Measurements from ENCODE around the gene AP2M1.

The AP2M1 gene

GRCh38 chr3:184188080-184188479 lies 13.4 kb downstream of the AP2M1 start:
- Histone ChIP-seq H3K9me3 (replicated peaks in 1 of 11) (no peaks in the 10 kb centered on the region), H3K27me3 (no peaks in the 10 kb centered on the region), H3K4me3 (peak overlapping the region in 2 of 10 experiments; percentile 97 to 98; a peak in 1 of 20 replicates), H3K4me2 (peak overlapping the region in 9 of 11 experiments; percentile 93 to 100 (median 96); a peak in 14 of 22 replicates), H3K9ac (peak overlapping the region in 3 of 11 experiments; percentile 89 to 92 (median 92); a peak in 4 of 22 replicates), H3K4me1 (peaks cover 22 to 49% (median 30%) of the 10 kb centered on the region in 10 experiments), H3K27ac (no peak overlapping the region), H3K36me3 (peaks cover 72 to 80% (median 76%) of the 10 kb centered on the region in 11 experiments), H4K20me1 (peaks cover 22 to 66% (median 50%) of the 10 kb centered on the region in 11 experiments; a peak in 21 of 22 replicates)
- TF ChIP-seq Cebpa-rat (IDR thresholded peaks at IDR 0.05): no peak

DNA sequence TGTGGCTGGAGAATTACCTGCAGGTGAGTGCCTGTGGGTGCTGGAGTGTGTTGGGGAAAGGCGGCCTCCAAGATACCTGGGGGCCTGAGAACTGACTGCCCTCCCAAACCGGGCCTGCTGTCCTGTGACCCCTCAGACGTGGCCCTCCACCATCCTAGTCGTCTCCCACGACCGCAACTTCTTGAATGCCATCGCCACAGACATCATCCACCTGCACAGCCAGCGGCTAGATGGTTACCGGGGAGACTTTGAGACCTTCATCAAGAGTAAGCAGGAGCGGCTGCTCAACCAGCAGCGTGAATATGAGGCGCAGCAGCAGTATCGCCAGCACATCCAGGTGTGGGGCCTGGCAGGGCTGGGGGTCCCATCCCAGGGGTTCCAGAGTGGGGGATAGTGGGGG lies 14.8 kb downstream of the AP2M1 start:
- no peak overlapping the region for H3K27ac ChIP-seq
- peaks cover 27 to 77% (median 60%) of the 10 kb centered on the region in 11 experiments; a peak in 21 of 22 replicates for H4K20me1 ChIP-seq
- peak overlapping the region in 1 of 11 experiments; percentile 0; a peak in 1 of 22 replicates for H3K9ac ChIP-seq
- H3K36me3 ChIP-seq: peaks cover 72 to 80% (median 76%) of the 10 kb centered on the region in 11 experiments
- no peak overlapping the region for H3K4me3 ChIP-seq
- no peak for TF ChIP-seq Cebpa-rat (IDR thresholded peaks at IDR 0.05)
- no peaks in the 10 kb centered on the region for H3K27me3 ChIP-seq
- H3K9me3 ChIP-seq (replicated peaks in 1 of 11): no peaks in the 10 kb centered on the region
- no peak overlapping the region for H3K4me2 ChIP-seq
- peaks cover 22 to 36% (median 29%) of the 10 kb centered on the region in 10 experiments for H3K4me1 ChIP-seq

DNA sequence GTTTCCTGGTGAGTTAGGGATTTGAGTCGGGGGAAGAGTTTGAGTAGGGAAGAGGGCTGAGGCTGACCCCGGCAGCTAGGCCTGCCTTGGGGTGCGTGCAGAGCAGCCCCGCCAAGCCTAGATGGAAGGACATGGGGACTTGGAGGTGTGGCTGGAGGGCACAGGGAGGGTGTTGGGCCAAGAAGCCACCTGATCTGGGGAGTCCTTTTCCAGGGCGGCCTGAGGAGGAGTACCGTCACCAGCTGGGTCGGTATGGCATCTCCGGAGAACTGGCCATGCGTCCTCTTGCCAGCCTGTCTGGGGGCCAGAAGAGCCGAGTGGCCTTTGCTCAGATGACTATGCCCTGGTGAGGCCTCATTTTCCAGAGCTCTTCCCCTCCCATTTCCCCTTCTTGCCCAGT lies 18.2 kb downstream of the AP2M1 start:
- peaks cover under 1 to 11% (median 6%) of the 10 kb centered on the region in 10 experiments; a peak in 13 of 20 replicates for H3K4me1 ChIP-seq
- H3K36me3 ChIP-seq: peaks cover 77 to 90% (median 87%) of the 10 kb centered on the region in 11 experiments
- TF ChIP-seq Cebpa-rat (IDR thresholded peaks at IDR 0.05): no peak

DNA sequence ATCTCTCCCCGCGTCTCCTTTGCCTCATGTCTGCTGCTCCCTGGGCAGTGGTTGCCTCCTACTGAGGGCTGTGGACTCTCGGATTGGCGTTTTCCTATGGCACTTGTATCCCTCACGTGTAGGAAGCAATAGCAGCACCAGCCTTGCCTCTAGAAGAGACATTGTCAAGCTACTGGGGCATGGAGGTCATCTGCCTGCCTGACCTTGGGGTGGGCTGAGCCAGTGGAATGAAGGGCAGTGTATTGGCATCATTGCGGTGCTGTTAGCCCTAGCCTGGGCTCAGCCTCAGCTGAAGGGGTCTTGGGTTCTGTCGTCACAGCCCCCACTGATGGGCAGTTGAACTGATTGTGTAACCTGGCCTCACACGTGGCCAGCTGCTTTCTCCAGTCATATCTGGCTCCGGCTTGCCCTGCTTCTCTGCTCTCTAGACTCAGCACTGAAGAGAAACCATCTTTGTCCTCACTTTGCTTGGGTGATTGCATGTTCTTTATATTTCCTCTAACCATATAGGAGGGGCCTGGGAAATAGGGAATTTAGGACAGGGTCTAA lies 19.4 kb downstream of the AP2M1 start:
- Histone ChIP-seq H3K4me2 (no peak overlapping the region), H4K20me1 (peaks cover 5 to 73% (median 39%) of the 10 kb centered on the region in 11 experiments; a peak in 20 of 22 replicates), H3K36me3 (peaks cover 65 to 78% (median 75%) of the 10 kb centered on the region in 11 experiments), H3K27me3 (no peaks in the 10 kb centered on the region), H3K27ac (no peak overlapping the region), H3K9me3 (replicated peaks in 1 of 11) (no peaks in the 10 kb centered on the region), H3K4me3 (no peak overlapping the region), H3K9ac (no peak overlapping the region), H3K4me1 (no peaks in the 10 kb centered on the region; a peak in 1 of 20 replicates)
- no peak for TF ChIP-seq Cebpa-rat (IDR thresholded peaks at IDR 0.05)

More for the DNA sequence above, 18.2 kb downstream of the AP2M1 start:
- no peaks in the 10 kb centered on the region for H3K27me3 ChIP-seq
- H3K9me3 ChIP-seq (replicated peaks in 1 of 11): no peaks in the 10 kb centered on the region
- no peak overlapping the region for H3K27ac ChIP-seq
- no peak overlapping the region for H3K9ac ChIP-seq
- peaks cover 16 to 84% (median 51%) of the 10 kb centered on the region in 11 experiments; a peak in 20 of 22 replicates for H4K20me1 ChIP-seq
- H3K4me2 ChIP-seq: no peak overlapping the region
- no peak overlapping the region for H3K4me3 ChIP-seq

GRCh38 chr3:184196536-184196935 lies 21.9 kb downstream of the AP2M1 start:
- Histone ChIP-seq H3K9ac (no peak overlapping the region), H3K27ac (no peak overlapping the region), H3K36me3 (peaks cover 40 to 53% (median 50%) of the 10 kb centered on the region in 11 experiments)

DNA sequence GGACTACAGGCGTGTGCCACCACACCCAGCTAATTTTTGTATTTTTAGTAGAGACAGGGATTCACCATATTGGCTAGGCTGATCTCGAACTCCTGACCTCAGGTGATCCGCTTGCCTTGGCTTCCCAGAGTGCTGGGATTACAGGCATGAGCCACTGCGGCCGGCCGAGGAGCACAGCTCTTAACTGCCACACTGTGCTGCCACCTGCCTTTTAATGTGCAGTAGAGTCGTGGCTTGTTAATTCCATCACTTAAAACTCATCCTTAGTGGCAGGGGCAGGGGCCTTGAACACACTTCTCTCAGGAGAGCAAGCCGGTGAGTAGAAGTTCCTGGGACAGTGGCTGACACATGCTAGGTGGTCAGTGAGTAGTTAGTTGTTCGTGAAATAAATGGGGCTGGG lies 23.9 kb downstream of the AP2M1 start:
- H4K20me1 ChIP-seq: peaks cover 0 to 30% (median 15%) of the 10 kb centered on the region in 11 experiments; a peak in 14 of 22 replicates
- H3K4me3 ChIP-seq: no peak overlapping the region
- H3K4me1 ChIP-seq: no peaks in the 10 kb centered on the region
- no peak for TF ChIP-seq Cebpa-rat (IDR thresholded peaks at IDR 0.05)
- H3K9me3 ChIP-seq (replicated peaks in 1 of 11): no peaks in the 10 kb centered on the region
- peaks cover 21 to 34% (median 31%) of the 10 kb centered on the region in 11 experiments for H3K36me3 ChIP-seq
- no peak overlapping the region for H3K4me2 ChIP-seq
- no peaks in the 10 kb centered on the region for H3K27me3 ChIP-seq
- H3K27ac ChIP-seq: no peak overlapping the region
- H3K9ac ChIP-seq: no peak overlapping the region

More at GRCh38 chr3:184196536-184196935, 21.9 kb downstream of the AP2M1 start:
- H3K27me3 ChIP-seq: no peaks in the 10 kb centered on the region
- no peaks in the 10 kb centered on the region for H3K9me3 ChIP-seq (replicated peaks in 1 of 11)
- no peaks in the 10 kb centered on the region for H3K4me1 ChIP-seq
- peaks cover 0 to 50% (median 22%) of the 10 kb centered on the region in 11 experiments; a peak in 14 of 22 replicates for H4K20me1 ChIP-seq
- no peak for TF ChIP-seq Cebpa-rat (IDR thresholded peaks at IDR 0.05)
- no peak overlapping the region for H3K4me3 ChIP-seq
- no peak overlapping the region for H3K4me2 ChIP-seq

GRCh38 chr3:184200825-184201224 lies 26.2 kb downstream of the AP2M1 start:
- Histone ChIP-seq H3K4me1 (no peaks in the 10 kb centered on the region), H3K9me3 (replicated peaks in 1 of 11) (no peaks in the 10 kb centered on the region), H3K4me3 (no peak overlapping the region), H3K36me3 (peaks cover 0 to 10% (median 8%) of the 10 kb centered on the region in 11 experiments; a peak in 17 of 22 replicates), H3K9ac (no peak overlapping the region), H3K27ac (no peak overlapping the region), H3K27me3 (no peaks in the 10 kb centered on the region), H3K4me2 (no peak overlapping the region), H4K20me1 (peaks cover 0 to 10% (median 3%) of the 10 kb centered on the region in 11 experiments; a peak in 7 of 22 replicates)
- no peak for TF ChIP-seq Cebpa-rat (IDR thresholded peaks at IDR 0.05)

- Histone ChIP-seq H3K9me3 (replicated peaks in 1 of 11) (no peaks in the 10 kb centered on the region), H3K4me1 (0 out of 20 replicates have a peak, but pooled peaks cover 0 to 3% (median 0%) of the 10 kb centered on the region in 10 experiments), H3K27ac (no peak overlapping the region), H3K9ac (no peak overlapping the region), H3K36me3 (no peaks in the 10 kb centered on the region), H3K27me3 (no peaks in the 10 kb centered on the region), H4K20me1 (no peaks in the 10 kb centered on the region), H3K4me3 (no peak overlapping the region), H3K4me2 (no peak overlapping the region)
- TF ChIP-seq Cebpa-rat (IDR thresholded peaks at IDR 0.05): no peak
These were observed 28.9 kb downstream of the AP2M1 start for GRCh38 chr3:184203526-184203925.

DNA sequence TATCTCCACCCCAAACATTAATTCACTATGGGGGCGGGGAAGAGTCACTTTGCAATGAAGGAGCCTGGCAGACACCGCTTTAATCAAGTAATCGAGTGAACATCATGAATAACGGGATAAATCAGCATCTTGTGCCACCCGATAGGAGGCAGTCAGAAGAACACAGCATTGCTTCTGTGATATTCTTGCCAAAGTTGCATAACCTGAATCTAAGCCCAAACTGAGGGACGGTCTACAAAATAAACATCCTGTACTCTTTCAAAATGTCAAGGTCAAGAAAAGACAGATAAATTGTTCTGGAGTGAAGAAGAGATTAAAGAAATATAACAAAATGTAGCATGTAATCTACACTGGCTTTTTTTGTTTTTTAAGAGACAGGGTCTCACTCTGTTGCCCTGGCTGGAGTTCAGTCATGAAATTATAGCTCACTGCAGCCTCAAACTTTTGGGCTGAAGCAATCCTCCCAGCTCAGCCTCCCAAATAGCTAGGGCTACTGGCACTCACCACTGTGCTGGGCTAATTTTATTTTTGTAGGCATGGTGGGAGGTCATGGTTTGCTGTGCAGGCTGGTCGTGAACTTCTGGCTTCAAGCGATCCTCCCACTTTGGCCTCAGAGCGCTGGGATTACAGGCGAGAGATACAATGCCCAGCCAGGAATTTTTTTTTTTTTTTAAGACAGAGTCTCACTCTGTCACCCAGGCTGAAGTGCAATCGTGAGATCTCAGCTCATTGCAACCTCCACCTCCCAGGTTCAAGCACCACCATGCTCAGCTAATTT lies 34.7 kb downstream of the AP2M1 start:
- H3K4me2 ChIP-seq: no peak overlapping the region
- H3K27me3 ChIP-seq: no peaks in the 10 kb centered on the region
- no peak overlapping the region for H3K9ac ChIP-seq
- no peaks in the 10 kb centered on the region for H3K36me3 ChIP-seq
- H3K27ac ChIP-seq: no peak overlapping the region
- no peaks in the 10 kb centered on the region for H3K9me3 ChIP-seq (replicated peaks in 1 of 11)
- no peak for TF ChIP-seq Cebpa-rat (IDR thresholded peaks at IDR 0.05)
- 0 out of 20 replicates have a peak, but pooled peaks cover 0 to 3% (median 0%) of the 10 kb centered on the region in 10 experiments for H3K4me1 ChIP-seq
- no peak overlapping the region for H3K4me3 ChIP-seq
- no peaks in the 10 kb centered on the region for H4K20me1 ChIP-seq
